GM18499 (cell line): ENCODE measurements around the gene KCNJ15.
"Not testable (repeated sequence)": the region's sequence is repeated elsewhere in the genome, so short reads cannot be mapped to it uniquely, and the experiment has no call there.

ENCODE experiments used
- ATAC-seq: cut with Tn5 transposase; IDR thresholded peaks from one replicate; pipeline ENCODE4 v1.9.1; 2021; ENCODE audit warnings: moderate number of reproducible peaks; ENCODE audit not compliant: insufficient read depth, unreplicated experiment

KCNJ15 gene

DNA sequence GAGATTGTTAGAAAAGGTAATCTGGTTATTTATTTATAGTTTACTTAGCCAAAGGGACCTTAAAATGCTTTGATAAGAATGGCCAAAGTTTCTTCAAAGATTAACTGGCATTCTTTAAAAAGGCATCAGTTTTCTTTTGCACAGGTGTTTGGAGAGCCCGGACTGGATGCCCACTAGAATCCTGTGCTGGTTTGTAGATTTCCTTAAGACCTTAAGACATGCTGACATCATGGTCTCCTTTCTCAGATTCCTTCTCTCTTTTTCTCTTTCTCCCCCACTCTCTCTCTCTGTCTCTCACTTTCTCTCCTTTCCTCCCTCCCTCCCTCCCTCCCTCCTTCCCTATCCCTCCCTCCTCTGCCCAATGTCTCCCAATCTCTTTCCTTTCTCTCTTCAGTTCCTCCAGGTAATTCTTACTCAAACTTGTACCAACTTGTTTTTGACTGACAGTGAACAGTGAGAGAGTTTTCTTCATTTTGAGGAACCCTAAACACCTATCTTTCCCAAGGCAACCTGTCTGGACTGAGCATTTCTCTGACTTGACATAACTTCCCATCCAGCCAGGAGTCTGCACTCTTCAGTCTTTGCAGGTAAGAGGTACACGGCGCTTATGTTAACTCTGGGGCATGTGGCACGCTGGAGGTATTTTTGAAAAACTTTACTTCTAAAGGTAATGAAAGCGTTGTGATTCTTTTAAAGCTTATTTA is at the start of gene KCNJ15:
KCNJ15 (plus strand) TSS at position 393 of the 704 bp plus-strand sequence. CDS start 42,271 bp downstream, outside the sequence.
- no peak for ATAC-seq

GRCh38 chr21:38208118-38208517 is 48.7 kb upstream of the KCNJ15 start:
- no peak for ATAC-seq

- ATAC-seq = no peak
Observed at GRCh38 chr21:38211321-38211720, 45.5 kb upstream of the KCNJ15 start.

- ATAC-seq = no peak
Observed at GRCh38 chr21:38212706-38213105, 44.1 kb upstream of the KCNJ15 start.

DNA sequence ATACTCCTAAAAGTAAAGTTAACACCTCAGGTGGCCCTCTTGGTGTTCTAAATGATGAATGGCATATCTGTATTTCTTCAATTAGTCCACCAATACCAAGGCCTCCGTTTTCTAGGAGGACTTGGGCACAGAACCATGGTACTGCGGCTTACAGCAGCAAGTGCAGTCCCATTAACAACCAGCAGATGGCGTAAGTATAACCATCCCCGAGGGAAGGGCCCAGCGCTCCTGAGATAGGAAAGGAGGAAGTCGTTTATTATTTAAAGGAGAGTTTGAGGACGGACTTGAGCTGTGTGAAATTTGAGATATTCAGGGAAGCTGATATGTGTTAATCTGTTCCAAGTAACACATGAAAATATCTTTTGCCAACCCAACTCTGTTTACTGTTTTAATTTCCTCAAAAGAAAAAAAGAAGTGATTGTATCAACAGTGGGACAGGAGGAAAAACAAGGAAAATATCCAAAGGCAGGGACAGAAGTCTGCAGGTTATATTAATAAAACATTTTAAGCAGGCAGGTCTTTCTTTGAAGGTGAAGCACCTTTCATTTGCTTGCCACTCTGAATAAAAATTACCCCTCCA is 37.7 kb upstream of the KCNJ15 start:
- no peak for ATAC-seq

DNA sequence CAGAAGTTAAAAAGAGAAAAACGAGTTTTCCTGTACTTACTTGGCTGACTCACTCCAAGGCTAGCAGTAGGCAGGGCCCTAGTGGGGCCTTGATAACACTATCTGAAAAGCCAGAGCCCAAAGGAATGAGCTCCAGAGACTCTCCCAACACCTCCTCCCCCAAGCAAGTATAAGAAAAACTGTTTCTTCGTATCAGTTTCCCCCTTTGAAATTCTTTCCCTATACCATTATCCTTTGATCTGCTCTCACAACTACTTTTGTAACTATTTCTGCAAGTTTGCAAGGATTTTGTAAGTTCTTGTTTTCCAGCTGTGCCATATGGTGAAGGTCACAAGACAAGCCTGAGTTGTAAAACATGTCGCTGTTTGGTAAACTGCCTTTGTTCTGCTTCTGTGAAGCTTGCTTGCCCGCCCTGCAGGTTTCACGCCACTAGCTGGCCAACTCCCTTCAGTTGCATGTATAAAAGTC is 36.5 kb upstream of the KCNJ15 start:
- no peak for ATAC-seq

- no peak for ATAC-seq
Observed at GRCh38 chr21:38221594-38221993, 35.2 kb upstream of the KCNJ15 start.

GRCh38 chr21:38223893-38224540 is 32.8 kb upstream of the KCNJ15 start:
- no peak for ATAC-seq

- no peak for ATAC-seq
Observed at GRCh38 chr21:38227401-38227800, 29.4 kb upstream of the KCNJ15 start.

GRCh38 chr21:38228115-38228514 is 28.7 kb upstream of the KCNJ15 start:
- no peak for ATAC-seq

- no peak for ATAC-seq
Observed at GRCh38 chr21:38228537-38228936, 28.3 kb upstream of the KCNJ15 start.

DNA sequence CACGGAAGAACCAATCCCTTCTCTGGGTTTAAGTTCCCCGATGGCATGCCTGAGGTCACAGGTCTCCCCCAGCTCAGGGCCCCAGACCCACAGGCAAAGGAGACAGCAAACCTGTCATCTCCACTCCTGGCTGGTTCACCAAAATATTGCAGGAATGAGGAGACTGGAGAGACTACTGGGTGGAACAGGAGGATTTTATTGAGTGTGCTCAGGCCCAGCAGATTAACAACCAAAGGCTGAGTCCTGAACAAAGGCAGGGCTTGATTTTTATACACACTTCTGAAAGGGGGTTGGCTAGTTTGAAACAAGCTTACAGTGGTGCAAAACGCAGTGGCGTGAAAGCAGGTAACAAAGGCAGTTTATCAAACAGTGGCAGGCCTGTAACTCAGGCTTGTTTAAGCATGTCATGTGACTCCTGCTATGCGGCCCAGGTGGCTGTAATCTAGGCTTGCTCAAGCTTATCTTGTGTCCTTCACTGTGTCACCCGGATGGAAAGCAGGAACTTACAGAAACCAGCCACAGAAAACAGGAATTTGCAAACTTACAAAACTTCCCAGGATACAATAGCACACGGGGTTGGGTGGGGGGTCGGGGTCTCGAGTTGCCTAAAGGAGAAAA is 27.4 kb upstream of the KCNJ15 start:
- no peak for ATAC-seq

DNA sequence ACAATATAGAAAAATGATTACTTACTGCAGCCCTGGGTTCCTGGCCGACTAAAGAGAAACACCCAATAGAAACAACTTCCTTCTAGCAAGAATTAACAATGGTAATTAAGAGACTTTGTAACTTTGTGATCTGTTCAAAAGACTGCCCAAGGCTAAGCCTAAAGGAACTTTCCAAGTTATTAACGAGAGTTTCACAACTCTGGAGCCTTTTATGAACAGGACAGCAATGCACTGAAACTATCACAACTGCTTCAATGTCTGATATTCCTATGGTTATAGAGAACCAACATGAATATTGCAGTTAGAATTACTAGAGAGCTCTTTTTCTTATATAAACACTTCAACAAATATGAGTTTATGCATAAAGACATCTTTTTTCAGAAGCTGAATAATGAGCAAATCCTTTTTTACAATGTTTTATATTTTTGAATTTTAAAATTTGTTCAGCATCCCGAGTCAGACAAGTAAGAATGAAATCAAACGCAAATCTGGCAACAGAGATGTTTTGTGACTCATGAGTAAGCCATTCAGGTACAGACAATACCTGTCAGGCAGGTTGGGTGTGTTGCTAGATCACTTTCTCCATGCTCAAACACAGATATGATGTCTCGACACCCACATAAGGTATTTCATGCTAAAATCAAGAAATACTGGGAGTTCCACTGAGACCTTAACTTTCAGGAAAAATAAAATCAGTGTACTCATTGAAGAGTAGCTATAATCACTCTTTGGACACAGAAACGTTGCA is 22.2 kb upstream of the KCNJ15 start:
- ATAC-seq = no peak

DNA sequence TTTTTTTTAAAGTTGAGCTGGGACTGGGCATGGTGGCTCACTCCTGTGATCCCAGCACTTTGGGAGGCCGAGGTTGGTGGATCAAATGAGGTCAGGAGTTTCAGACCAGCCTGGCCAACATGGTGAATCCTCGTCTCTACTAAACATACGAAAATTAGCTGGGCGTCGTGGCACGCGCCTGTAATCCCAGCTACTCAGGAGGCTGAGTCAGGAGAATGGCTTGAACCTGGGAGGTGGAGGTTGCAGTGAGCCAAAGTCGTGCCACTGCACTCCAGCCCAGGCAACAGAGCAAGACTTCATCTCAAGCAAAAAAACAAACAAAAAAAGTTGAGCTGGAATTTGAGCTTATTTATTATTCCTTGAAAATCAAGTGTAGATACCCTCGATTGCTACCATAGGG is 21.5 kb upstream of the KCNJ15 start:
- ATAC-seq = not testable (repeated sequence)

GRCh38 chr21:38236232-38236631 is 20.6 kb upstream of the KCNJ15 start:
- ATAC-seq = no peak

- ATAC-seq = no peak
Observed at GRCh38 chr21:38239672-38240071, 17.1 kb upstream of the KCNJ15 start.

- ATAC-seq = no peak
Observed at GRCh38 chr21:38240129-38240528, 16.7 kb upstream of the KCNJ15 start.

DNA sequence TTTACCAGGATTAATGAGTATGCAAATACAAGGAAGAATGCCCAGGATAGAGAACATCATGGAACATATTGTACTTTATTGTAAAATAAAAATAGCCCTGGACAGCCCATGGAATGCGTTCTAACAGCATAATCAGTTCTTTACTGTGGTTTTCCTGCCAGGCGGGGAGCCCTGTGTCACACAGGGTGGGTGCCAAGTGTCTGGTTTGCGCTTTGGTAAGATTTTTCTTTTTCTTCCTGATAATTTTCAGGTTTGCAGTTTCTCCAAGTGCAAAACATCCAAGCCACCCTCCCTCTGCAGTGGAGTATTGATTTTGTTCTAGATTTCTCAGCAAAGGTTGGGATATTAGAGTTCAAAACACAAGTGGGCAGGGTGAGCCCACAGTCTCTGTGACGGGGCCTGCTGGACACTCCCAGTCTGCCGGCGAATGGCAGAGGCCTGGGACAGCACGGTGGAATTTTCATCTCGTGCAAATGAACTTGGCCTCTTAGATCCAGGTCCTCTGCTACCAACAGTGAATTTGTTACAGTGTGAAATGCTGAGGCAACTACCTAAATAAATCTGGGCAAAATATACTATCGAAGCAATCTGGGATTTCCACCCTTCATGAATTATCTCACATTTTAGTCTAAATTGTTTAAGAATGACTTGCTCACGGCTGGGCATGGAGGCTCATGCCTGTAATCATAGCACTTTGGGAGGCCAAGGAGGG is 15.6 kb upstream of the KCNJ15 start:
- ATAC-seq = no peak

DNA sequence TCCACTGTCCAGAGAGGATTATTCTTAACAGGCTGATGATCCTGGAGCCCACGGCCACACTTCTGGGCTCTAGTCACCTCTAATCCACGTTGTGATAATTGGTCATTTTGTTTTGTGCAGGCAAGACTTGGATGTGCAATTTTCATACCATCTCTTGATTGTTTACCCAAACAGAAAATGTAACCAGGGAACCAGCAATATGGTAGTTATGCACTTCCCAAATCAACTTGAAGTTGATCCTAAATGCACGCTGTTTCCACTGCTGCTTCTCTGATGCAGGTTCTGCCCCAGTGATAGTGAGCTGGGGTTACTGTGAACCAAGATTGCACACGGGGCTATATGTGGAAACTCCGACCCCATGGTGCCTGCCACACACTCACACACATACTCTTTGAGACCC is 14.7 kb upstream of the KCNJ15 start:
- no peak for ATAC-seq
